HepG2 (cell line): ENCODE measurements around the gene ACSS1. TPM values are rescaled to one million over a fixed set of nuclear protein-coding genes. Genes with fewer than 3 reads are reported as not detected.

Experiments
- ATAC-seq: fragments of 200-7000 bp; cut with Tn5 transposase; 3 replicates; pipeline ENCODE4 v1.9.1; 2020; ENCODE audit warnings: mild to moderate bottlenecking, moderate library complexity
- BruUV-seq: library from RNA; stranded (reverse); fragments of 400-500 nt; replicated peaks from 2 replicates; lab custom pipeline; 2021; lab: Mats Ljungman, UMichigan
- CTCF ChIA-PET: fragments of 300-600 bp; formaldehyde crosslinking; extraction: SDS; loops from one replicate; lab custom pipeline; 2021; ENCODE audit warnings: low total read pairs, inconsistent platforms, low intra/inter-chr PET ratio; lab: Yijun Ruan, JAX
- POLR2A ChIA-PET: fragments of 350-600 bp; sonication (Branson Sonifier 250); formaldehyde crosslinking; loops from one replicate; lab custom pipeline; 2020; ENCODE audit warnings: antibody characterized with exemption, inconsistent platforms; lab: Yijun Ruan, JAX
- DNase-seq: peaks from one replicate; pipeline ENCODE4 v3.0.0-alpha.2; 2015; ENCODE audit warnings: low spot score
- FAIRE-seq: peaks from 3 replicates; lab custom pipeline; 2011; peaks lifted over from hg19 to GRCh38; lab: Jason Lieb, UNC
- H2AFZ ChIP-seq: one replicate; pipeline ENCODE4 v1.6.1; 2011; ENCODE audit warnings: low read length, inconsistent platforms
- H3K27ac ChIP-seq: fragments of 300-600 bp; 3 replicates; pipeline ENCODE4 v1.8.0; 2011; ENCODE audit warnings: mixed run types, mild to moderate bottlenecking, mixed read lengths, low read length, inconsistent platforms; ENCODE audit not compliant: insufficient read depth; ENCODE audit errors: extremely low read length
- H3K27me3 ChIP-seq, 2 experiments: fragments of 200-600 bp in 1 of 2; 2 replicates in 1 of 2; 3 replicates in 1 of 2; pipeline versions ENCODE4 v1.6.0 to v1.8.0; 2011; ENCODE audit warnings: low read length in 2 of 2, mild to moderate bottlenecking in 2 of 2, moderate library complexity in 2 of 2, inconsistent platforms in 1 of 2; ENCODE audit not compliant: insufficient read depth in 2 of 2, control insufficient read depth in 1 of 2
- H3K36me3 ChIP-seq, 2 experiments: fragments of 200-600 bp in 1 of 2; replicated peaks in 1 of 2; 2 replicates in 1 of 2; 3 replicates in 1 of 2; pipeline versions ENCODE4 v1.5.1 to v1.8.0; 2011; ENCODE audit warnings: low read length in 2 of 2, inconsistent platforms in 1 of 2; ENCODE audit not compliant: insufficient read depth in 2 of 2, control insufficient read depth in 1 of 2
- H3K4me1 ChIP-seq: 2 replicates; pipeline ENCODE4 v1.5.1; 2012; ENCODE audit warnings: low read length, inconsistent platforms; ENCODE audit not compliant: insufficient read depth
- H3K4me2 ChIP-seq: 2 replicates; pipeline ENCODE4 v1.6.0; 2011; ENCODE audit warnings: low read depth, low read length, inconsistent platforms
- H3K4me3 ChIP-seq, 3 experiments: fragments of 200-600 bp in 1 of 3; sonication (generic), shearing (Covaris generic) in 1 of 3; replicated peaks in 1 of 3; 2 replicates each; pipeline ENCODE4 v1.5.1; 2011 to 2016; ENCODE audit warnings: low read length in 3 of 3, inconsistent platforms in 2 of 3, low read depth in 2 of 3, mild to moderate bottlenecking in 2 of 3, control low read depth in 1 of 3, mixed read lengths in 1 of 3; ENCODE audit not compliant: insufficient read depth in 1 of 3
- H3K79me2 ChIP-seq: one replicate; pipeline ENCODE4 v1.6.1; 2011; ENCODE audit warnings: low read length, inconsistent platforms; ENCODE audit not compliant: insufficient read depth
- H3K9ac ChIP-seq: 2 replicates; pipeline ENCODE4 v1.6.0; 2011; ENCODE audit warnings: mild to moderate bottlenecking, low read depth, low read length, inconsistent platforms; ENCODE audit not compliant: insufficient read depth
- H3K9me3 ChIP-seq: 2 replicates; pipeline ENCODE4 v1.5.1; 2012; ENCODE audit warnings: mild to moderate bottlenecking, low read length
- H4K20me1 ChIP-seq: 2 replicates; pipeline ENCODE4 v1.6.0; 2011; ENCODE audit warnings: inconsistent platforms, mild to moderate bottlenecking, low read length, moderate library complexity; ENCODE audit not compliant: insufficient read depth
- ATAD3A ChIP-seq: sonication (generic); formaldehyde crosslinking; IDR thresholded peaks from 2 replicates; pipeline ENCODE4 v1.4.0; 2020; ENCODE audit warnings: missing genetic modification reagents
- DNMT1 ChIP-seq: sonication (generic); formaldehyde crosslinking; IDR thresholded peaks from 2 replicates; pipeline ENCODE4 v1.5.1; 2020; ENCODE audit warnings: mild to moderate bottlenecking, missing genetic modification reagents
- FOXM1 ChIP-seq: sonication (generic); formaldehyde crosslinking; IDR thresholded peaks from 2 replicates; pipeline ENCODE4 v1.5.0; 2020; ENCODE audit warnings: missing genetic modification reagents
- FOXP1 ChIP-seq, 2 experiments: fragments of 450-650 bp in 1 of 2; IDR thresholded peaks; 2 replicates each; pipeline ENCODE4 v1.6.1; 2017 to 2018; ENCODE audit warnings: antibody characterized with exemption in 1 of 2
- GABPB1 ChIP-seq: IDR thresholded peaks from 2 replicates; pipeline ENCODE4 v1.6.1; 2016; ENCODE audit warnings: mild to moderate bottlenecking, missing genetic modification reagents, moderate library complexity, missing compliant biosample characterization
- KAT2B ChIP-seq: fragments of 150-350 bp; IDR thresholded peaks from 2 replicates; pipeline ENCODE4 v1.6.1; 2014; ENCODE audit warnings: low read depth, low read length, borderline replicate concordance
- KLF9 ChIP-seq: IDR thresholded peaks from 2 replicates; pipeline ENCODE4 v1.6.1; 2016; ENCODE audit warnings: low read depth
- MXD4 ChIP-seq: IDR thresholded peaks from 2 replicates; pipeline ENCODE4 v1.6.1; 2016; ENCODE audit warnings: mild to moderate bottlenecking, missing biosample characterization, missing genetic modification reagents
- PPARG ChIP-seq: conservative IDR thresholded peaks from 2 replicates; pipeline ENCODE4 v1.6.1; 2016; ENCODE audit warnings: missing biosample characterization, missing genetic modification reagents
- PTBP1 ChIP-seq: fragments of 200-400 bp; formaldehyde crosslinking; IDR thresholded peaks from 2 replicates; pipeline ENCODE4 v1.6.1; 2018; ENCODE audit warnings: low read length, low read depth; ENCODE audit not compliant: poor library complexity, severe bottlenecking
- SETDB1 ChIP-seq: sonication (generic); formaldehyde crosslinking; IDR thresholded peaks from 2 replicates; pipeline ENCODE4 v1.5.1; 2020; ENCODE audit warnings: missing genetic modification reagents, mild to moderate bottlenecking, borderline replicate concordance
- SRY ChIP-seq: sonication (generic); formaldehyde crosslinking; IDR thresholded peaks from 2 replicates; pipeline ENCODE4 v1.8.0; 2022; ENCODE audit warnings: mild to moderate bottlenecking, missing genetic modification reagents
- TRIM24 ChIP-seq: sonication (generic); formaldehyde crosslinking; IDR thresholded peaks from 2 replicates; pipeline ENCODE4 v1.8.0; 2022; ENCODE audit warnings: mild to moderate bottlenecking, missing genetic modification reagents
- XBP1 ChIP-seq: sonication (generic); formaldehyde crosslinking; IDR thresholded peaks from 2 replicates; pipeline ENCODE4 v1.5.0; 2020; ENCODE audit warnings: missing genetic modification reagents
- ZFP90 ChIP-seq: sonication (generic); formaldehyde crosslinking; IDR thresholded peaks from 2 replicates; pipeline ENCODE4 v1.8.0; 2022; ENCODE audit warnings: missing genetic modification reagents, mild to moderate bottlenecking, inconsistent platforms, borderline replicate concordance
- ZNF296 ChIP-seq: sonication (generic); formaldehyde crosslinking; conservative IDR thresholded peaks from 2 replicates; pipeline ENCODE4 v1.5.0; 2020; ENCODE audit warnings: mild to moderate bottlenecking, missing genetic modification reagents
- ZNF598 ChIP-seq: sonication (generic); formaldehyde crosslinking; IDR thresholded peaks from 2 replicates; pipeline ENCODE4 v1.5.1; 2020; ENCODE audit warnings: mild to moderate bottlenecking, missing genetic modification reagents, borderline replicate concordance
- WGBS: methylation state at CpG from one replicate; pipeline ENCODE4 v1.1.6; 2017; ENCODE audit warnings: low lambda C conversion rate; 5-methylcytosine and 5-hydroxymethylcytosine counted together
- in situ Hi-C: cut with HindIII; loops from 2 replicates; pipeline ENCODE4 v1.10.0; 2017; ENCODE audit warnings: low pct_unique_long_range_greater_than_20kb; ENCODE audit not compliant: extremely low pct_ligation_motif_present
- intact Hi-C: fragments of 100-400 bp; cut with micrococcal nuclease; formaldehyde crosslinking; loops from one replicate; pipeline ENCODE4 v1.10.0; 2022; ENCODE audit not compliant: unreplicated experiment
- polyA plus RNA-seq, 8 experiments: library from polyadenylated mRNA; depleted of rRNA in 3 of 8; stranded (reverse) in 7 of 8; unstranded in 1 of 8; fragments of >200 nt; fragmentation: Illumina TruSeq in 4 of 8; extraction: Trizol in 4 of 8; gene quantifications; 2 replicates each; pipeline versions ENCODE4 v1.2.1 to v1.2.3, GENCODE V29; 2011 to 2016; ENCODE audit warnings: low read depth in 4 of 8, missing spikeins in 1 of 8, mixed read lengths in 1 of 8; ENCODE audit not compliant: insufficient read depth in 1 of 8
- total RNA-seq, 5 experiments: library from RNA; depleted of rRNA; stranded (reverse); fragments of >200 nt; fragmentation: Illumina TruSeq; extraction: Trizol; gene quantifications; 2 replicates each; pipeline ENCODE4 v1.2.3, GENCODE V29; 2016; ENCODE audit warnings: low read depth in 1 of 5
- TF ChIP-seq, protein P1 (sequence below), 2 experiments: sonication (generic) in 1 of 2; formaldehyde crosslinking in 1 of 2; IDR thresholded peaks; 2 replicates each; pipeline versions ENCODE4 v1.5.1 to v1.6.1; 2011 to 2020; ENCODE audit warnings: borderline replicate concordance in 1 of 2, low read depth in 1 of 2, low read length in 1 of 2, mild to moderate bottlenecking in 1 of 2, missing genetic modification reagents in 1 of 2, moderate library complexity in 1 of 2

ACSS1 gene
- total and polyA plus RNA-seq, 2 of the 13 experiments (the other 11 are each of a cell fraction or from before 2014, with no cell fraction given), result 15.2 to 41.6 TPM

DNA sequence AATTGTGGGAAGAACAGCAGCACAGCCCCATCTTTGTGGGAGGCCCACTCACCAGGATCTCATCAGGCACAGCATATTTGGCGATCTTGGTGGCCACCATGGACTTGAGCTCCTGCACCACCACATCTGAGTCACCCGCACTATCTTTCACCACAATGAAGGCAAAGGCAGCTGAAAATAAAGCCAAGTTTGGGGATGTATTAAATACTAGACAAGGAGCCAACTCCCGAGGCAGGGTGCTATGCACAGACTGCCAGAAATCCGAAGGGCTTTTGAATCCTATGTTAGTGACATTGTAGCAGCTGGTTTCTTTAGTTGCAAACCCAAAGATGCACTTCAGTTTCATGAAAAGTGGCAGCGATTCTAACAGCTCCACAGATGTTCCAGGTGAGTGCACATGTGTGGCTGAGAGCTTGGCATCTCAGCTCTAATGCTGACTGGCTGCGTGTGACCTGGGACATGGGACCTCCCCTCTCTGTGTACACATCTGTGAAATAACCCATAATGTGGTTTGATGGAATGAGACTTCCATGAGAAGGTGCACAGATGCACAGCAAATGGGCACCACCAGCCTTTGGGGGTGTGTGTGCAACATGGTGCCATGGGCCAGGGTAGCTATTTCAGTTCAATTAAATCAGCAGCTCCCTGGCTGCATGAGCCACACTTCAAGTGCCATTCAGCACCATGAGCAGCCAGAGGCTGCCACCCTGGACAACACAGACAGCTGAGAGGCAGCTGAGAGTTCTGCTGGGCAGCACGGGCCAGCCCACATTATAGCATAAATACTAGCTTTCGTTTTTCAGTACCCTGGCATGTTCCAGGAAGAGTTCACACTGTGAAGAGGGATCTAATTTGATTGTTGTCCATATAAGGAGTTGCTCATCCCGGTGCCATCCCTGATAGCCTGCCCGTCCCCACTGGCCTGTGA lies 48.5 kb downstream of the ACSS1 start:
- TF ChIP-seq PTBP1 (no peak), GABPB1 (CRISPR knock-in tag) (no peak), KAT2B (no peak), ZFP90 (CRISPR knock-in tag) (no peak), FOXP1 (IDR thresholded peaks at IDR 0.05) (no peak), FOXP1 (CRISPR knock-in tag; IDR thresholded peaks at IDR 0.05) (no peak), PPARG (CRISPR knock-in tag) (no peak), KLF9 (CRISPR knock-in tag) (no peak), SRY (no peak), ZNF598 (CRISPR knock-in tag) (no peak), ZNF296 (CRISPR knock-in tag) (no peak), XBP1 (CRISPR knock-in tag) (no peak), MXD4 (CRISPR knock-in tag) (no peak), DNMT1 (no peak), FOXM1 (CRISPR knock-in tag) (no peak), SETDB1 (CRISPR knock-in tag) (no peak), TRIM24 (CRISPR knock-in tag) (no peak), ATAD3A (no peak)
- TF ChIP-seq, protein P1, sequence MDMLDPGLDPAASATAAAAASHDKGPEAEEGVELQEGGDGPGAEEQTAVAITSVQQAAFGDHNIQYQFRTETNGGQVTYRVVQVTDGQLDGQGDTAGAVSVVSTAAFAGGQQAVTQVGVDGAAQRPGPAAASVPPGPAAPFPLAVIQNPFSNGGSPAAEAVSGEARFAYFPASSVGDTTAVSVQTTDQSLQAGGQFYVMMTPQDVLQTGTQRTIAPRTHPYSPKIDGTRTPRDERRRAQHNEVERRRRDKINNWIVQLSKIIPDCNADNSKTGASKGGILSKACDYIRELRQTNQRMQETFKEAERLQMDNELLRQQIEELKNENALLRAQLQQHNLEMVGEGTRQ (IDR thresholded peaks at IDR 0.05; ENCODE audit: low read depth, low read length), result no peak
- TF ChIP-seq, protein P1 (CRISPR knock-in tag; IDR thresholded peaks at IDR 0.05; ENCODE audit: borderline replicate concordance), result no peak
- Histone ChIP-seq H3K9ac (no peak overlapping the region), H3K79me2 (no peaks in the 10 kb centered on the region), H3K27me3 (0 out of 5 replicates have a peak, but pooled peaks cover 0 to 5% of the 10 kb centered on the region in 2 experiments), H3K4me3 (no peak overlapping the region), H3K4me1 (no peaks in the 10 kb centered on the region), H3K36me3 (peaks cover 0 to 3% of the 10 kb centered on the region in 2 experiments; a peak in 4 of 5 replicates), H3K27ac (no peak overlapping the region), H3K9me3 (no peaks in the 10 kb centered on the region), H2AFZ (no peak overlapping the region), H4K20me1 (no peaks in the 10 kb centered on the region), H3K4me2 (no peak overlapping the region)
- POLR2A ChIA-PET, result interaction anchor here (1.4 kb wide), 1 partner anchor 52 kb away, joined by 3 read pairs; no protein-coding TSS in a partner anchor
- ATAC-seq, result no peak
- in situ Hi-C loops (no loop called here), intact Hi-C loops (no loop called here)
- CTCF ChIA-PET, result no interaction called here
- no peak for FAIRE-seq
- 59% methylated on average over 10 of the region's 10 CpGs for WGBS
- BruUV-seq, result no TSS peak
- no peak for DNase-seq
